Measurements from ENCODE around the gene OGDH.

Gene OGDH

DNA sequence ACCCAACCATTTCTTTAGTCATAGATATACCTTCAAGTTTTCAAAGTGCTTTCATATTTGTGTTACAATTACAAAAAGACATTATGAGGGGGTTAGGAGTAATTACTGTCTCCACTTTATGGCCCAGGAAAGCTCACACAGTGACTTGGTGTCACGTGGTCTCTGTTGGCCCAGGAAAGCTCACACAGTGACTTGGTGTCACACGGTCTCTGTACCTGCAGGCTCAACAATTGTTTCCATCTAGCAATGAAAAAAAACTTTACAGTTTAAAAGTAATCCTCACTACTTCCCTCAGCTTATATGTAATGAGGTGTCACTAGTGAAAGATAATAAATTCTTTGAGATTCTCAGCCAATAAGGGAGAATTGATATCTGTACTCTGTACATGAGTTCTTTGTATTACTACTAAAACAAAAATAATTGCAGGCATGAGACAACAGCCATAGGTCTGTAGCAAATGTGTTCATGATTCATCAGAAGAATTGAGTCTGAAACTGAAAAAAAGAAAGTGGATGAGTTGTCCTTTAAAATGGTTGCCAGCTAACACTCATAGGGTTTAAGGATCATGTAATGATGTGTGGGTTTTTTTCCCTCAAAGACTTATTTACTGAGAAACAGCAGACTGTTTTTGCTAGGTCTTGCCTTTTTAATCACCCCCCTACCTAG is 10.9 kb downstream of the OGDH start:
- no CpG with 5 or more reads among the region's 2 CpGs for WGBS (ENCODE audit: insufficient coverage)
- Histone ChIP-seq H3K4me1 (ENCODE audit: control extremely low read depth in 1 of 4, control insufficient read depth in 4 of 4, insufficient read depth in 4 of 4, low read length in 3 of 4) (peaks cover 7 to 13% (median 10%) of the 10 kb centered on the region in 4 experiments), H3K4me3 (ENCODE audit: control insufficient read depth in 1 of 7, extremely low read depth in 1 of 7, insufficient read depth in 4 of 7, low read depth in 2 of 7, low read length in 6 of 7) (no peak overlapping the region), H3K27me3 (replicated peaks in 2 of 5; ENCODE audit: control insufficient read depth in 4 of 5, insufficient read depth in 5 of 5, low read length in 4 of 5) (no peaks in the 10 kb centered on the region), H3K27ac (ENCODE audit: insufficient read depth in 1 of 2, low read depth in 1 of 2, low read length in 2 of 2, poor library complexity in 1 of 2, severe bottlenecking in 2 of 2) (no peak overlapping the region), H3K9me3 (ENCODE audit: control extremely low read depth in 1 of 5, control insufficient read depth in 4 of 5, insufficient read depth in 2 of 5, low read depth in 1 of 5, low read length in 4 of 5) (no peaks in the 10 kb centered on the region), H3K36me3 (ENCODE audit: control insufficient read depth in 4 of 4, insufficient read depth in 4 of 4, low read length in 3 of 4) (peaks cover 0 to 8% (median 3%) of the 10 kb centered on the region in 4 experiments)
- ChIA-PET CTCF (interaction anchor here (0.7 to 2.4 kb wide), 4 partner anchors 15 to 70 kb away, joined by 3 to 10 read pairs (median 4); no protein-coding TSS in a partner anchor), POLR2A (no interaction called here)
- no peak for DNase-seq

DNA sequence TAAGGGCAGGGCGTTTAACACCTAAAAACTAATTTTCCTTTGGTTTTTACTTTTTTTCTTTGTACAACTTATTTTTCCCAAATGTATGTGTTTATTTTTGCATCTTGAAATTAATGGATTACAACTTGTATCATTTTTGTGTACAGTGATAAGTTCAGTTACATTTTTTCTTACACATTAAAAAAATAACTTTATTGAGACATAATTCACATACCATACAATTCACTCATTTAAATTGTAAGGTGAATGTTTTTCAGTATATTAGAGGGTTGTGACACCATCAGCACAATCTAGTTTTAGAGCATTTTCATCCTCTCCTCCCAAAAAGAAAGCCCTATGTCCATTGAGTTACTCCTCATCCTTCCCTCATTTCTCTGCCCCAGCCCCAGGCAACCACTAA is 11.6 kb downstream of the OGDH start:
- Histone ChIP-seq H3K36me3 (ENCODE audit: control insufficient read depth in 4 of 4, insufficient read depth in 4 of 4, low read length in 3 of 4) (peaks cover 0 to 13% (median 3%) of the 10 kb centered on the region in 4 experiments), H3K27ac (ENCODE audit: insufficient read depth in 1 of 2, low read depth in 1 of 2, low read length in 2 of 2, poor library complexity in 1 of 2, severe bottlenecking in 2 of 2) (no peak overlapping the region), H3K4me3 (ENCODE audit: control insufficient read depth in 1 of 7, extremely low read depth in 1 of 7, insufficient read depth in 4 of 7, low read depth in 2 of 7, low read length in 6 of 7) (no peak overlapping the region), H3K9me3 (ENCODE audit: control extremely low read depth in 1 of 5, control insufficient read depth in 4 of 5, insufficient read depth in 2 of 5, low read depth in 1 of 5, low read length in 4 of 5) (no peaks in the 10 kb centered on the region), H3K27me3 (replicated peaks in 2 of 5; ENCODE audit: control insufficient read depth in 4 of 5, insufficient read depth in 5 of 5, low read length in 4 of 5) (no peaks in the 10 kb centered on the region), H3K4me1 (ENCODE audit: control extremely low read depth in 1 of 4, control insufficient read depth in 4 of 4, insufficient read depth in 4 of 4, low read length in 3 of 4) (peaks cover 7 to 13% (median 10%) of the 10 kb centered on the region in 4 experiments)
- WGBS (ENCODE audit: insufficient coverage): no CpG with 5 or more reads among the region's 1 CpG
- POLR2A ChIA-PET: no interaction called here
- CTCF ChIA-PET: interaction anchor here (0.7 kb wide), 1 partner anchor 70 kb away, joined by 3 read pairs; no protein-coding TSS in a partner anchor
- DNase-seq: no peak

DNA sequence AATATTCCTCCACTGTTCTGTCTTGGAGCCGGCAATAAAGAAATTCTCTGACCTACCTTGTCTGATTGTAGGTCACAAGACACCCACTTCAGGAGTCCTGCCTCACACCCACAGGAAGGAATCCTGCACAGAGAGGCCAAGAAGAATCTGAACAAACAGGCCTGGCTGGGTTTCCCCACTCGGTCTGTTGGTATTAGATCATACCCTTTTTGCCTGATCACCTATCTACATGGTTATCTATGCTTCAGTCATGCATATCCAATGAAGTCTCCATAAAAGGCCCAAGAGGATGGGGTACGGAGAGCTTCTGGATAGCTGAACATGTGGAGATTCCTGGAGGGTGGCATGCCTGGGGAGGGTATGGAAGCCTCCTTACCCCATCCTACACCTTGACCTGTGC is 12.3 kb downstream of the OGDH start:
- CTCF ChIA-PET: interaction anchor here (0.8 kb wide), 1 partner anchor 13 kb away, joined by 4 read pairs; no protein-coding TSS in a partner anchor

DNA sequence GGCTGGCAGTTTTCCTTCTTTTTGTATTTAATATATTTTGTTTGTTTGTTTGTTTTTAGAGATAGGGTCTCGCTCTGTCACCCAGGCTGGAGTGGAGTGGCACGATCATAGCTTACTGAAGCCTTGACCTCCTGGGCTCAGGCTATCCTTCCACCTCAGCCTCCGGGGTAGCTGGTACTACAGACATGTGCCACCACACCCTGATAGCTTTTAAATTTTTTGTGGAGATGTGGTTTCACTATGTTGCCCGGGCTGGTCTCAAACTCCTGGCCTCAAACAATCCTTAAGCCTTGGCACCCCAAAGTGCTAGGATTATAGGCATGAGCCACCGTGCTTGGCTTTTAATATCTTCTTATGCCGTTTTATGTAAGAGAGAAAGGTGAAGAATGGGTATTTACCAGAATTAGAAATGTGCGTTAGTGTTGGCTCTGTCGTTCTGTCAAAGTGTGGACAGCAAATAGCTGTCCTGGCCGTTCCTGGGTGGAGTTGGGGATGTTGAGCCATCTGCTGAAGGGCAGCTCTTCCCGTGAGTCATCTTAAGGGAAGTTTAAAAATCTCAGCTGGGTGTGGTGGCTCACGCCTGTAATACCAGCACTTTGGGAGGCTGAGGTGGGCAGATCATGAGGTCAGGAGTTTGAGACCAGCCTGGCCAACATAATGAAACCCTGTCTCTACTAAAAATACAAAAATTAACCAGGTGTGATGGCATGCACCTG is 14.8 kb downstream of the OGDH start:
- DNase-seq: no peak
- Histone ChIP-seq H3K27ac (ENCODE audit: insufficient read depth in 1 of 2, low read depth in 1 of 2, low read length in 2 of 2, poor library complexity in 1 of 2, severe bottlenecking in 2 of 2) (no peak overlapping the region), H3K4me1 (ENCODE audit: control extremely low read depth in 1 of 4, control insufficient read depth in 4 of 4, insufficient read depth in 4 of 4, low read length in 3 of 4) (no peaks in the 10 kb centered on the region), H3K36me3 (ENCODE audit: control insufficient read depth in 4 of 4, insufficient read depth in 4 of 4, low read length in 3 of 4) (peaks cover 5 to 32% (median 15%) of the 10 kb centered on the region in 4 experiments), H3K9me3 (ENCODE audit: control extremely low read depth in 1 of 5, control insufficient read depth in 4 of 5, insufficient read depth in 2 of 5, low read depth in 1 of 5, low read length in 4 of 5) (no peaks in the 10 kb centered on the region), H3K4me3 (ENCODE audit: control insufficient read depth in 1 of 7, extremely low read depth in 1 of 7, insufficient read depth in 4 of 7, low read depth in 2 of 7, low read length in 6 of 7) (no peak overlapping the region), H3K27me3 (replicated peaks in 2 of 5; ENCODE audit: control insufficient read depth in 4 of 5, insufficient read depth in 5 of 5, low read length in 4 of 5) (no peaks in the 10 kb centered on the region)
- POLR2A ChIA-PET: no interaction called here
- WGBS (ENCODE audit: insufficient coverage): 100% methylated on average over 9 of the region's 11 CpGs
- CTCF ChIA-PET: interaction anchor here (1.3 kb wide), 3 partner anchors 13 to 352 kb away, joined by 3 to 4 read pairs (median 3); no protein-coding TSS in a partner anchor

More for the DNA sequence above, 12.3 kb downstream of the OGDH start:
- no peaks in the 10 kb centered on the region for H3K9me3 ChIP-seq (ENCODE audit: control extremely low read depth in 1 of 5, control insufficient read depth in 4 of 5, insufficient read depth in 2 of 5, low read depth in 1 of 5, low read length in 4 of 5)
- peaks cover 7 to 13% (median 10%) of the 10 kb centered on the region in 4 experiments for H3K4me1 ChIP-seq (ENCODE audit: control extremely low read depth in 1 of 4, control insufficient read depth in 4 of 4, insufficient read depth in 4 of 4, low read length in 3 of 4)
- POLR2A ChIA-PET: no interaction called here
- peaks cover 0 to 14% (median 3%) of the 10 kb centered on the region in 4 experiments for H3K36me3 ChIP-seq (ENCODE audit: control insufficient read depth in 4 of 4, insufficient read depth in 4 of 4, low read length in 3 of 4)
- DNase-seq: no peak
- no peak overlapping the region for H3K4me3 ChIP-seq (ENCODE audit: control insufficient read depth in 1 of 7, extremely low read depth in 1 of 7, insufficient read depth in 4 of 7, low read depth in 2 of 7, low read length in 6 of 7)
- H3K27ac ChIP-seq (ENCODE audit: insufficient read depth in 1 of 2, low read depth in 1 of 2, low read length in 2 of 2, poor library complexity in 1 of 2, severe bottlenecking in 2 of 2): peak overlapping the region in 1 of 2 experiments; percentile 17
- 86% methylated on average over 2 of the region's 3 CpGs for WGBS (ENCODE audit: insufficient coverage)
- H3K27me3 ChIP-seq (replicated peaks in 2 of 5; ENCODE audit: control insufficient read depth in 4 of 5, insufficient read depth in 5 of 5, low read length in 4 of 5): no peaks in the 10 kb centered on the region

DNA sequence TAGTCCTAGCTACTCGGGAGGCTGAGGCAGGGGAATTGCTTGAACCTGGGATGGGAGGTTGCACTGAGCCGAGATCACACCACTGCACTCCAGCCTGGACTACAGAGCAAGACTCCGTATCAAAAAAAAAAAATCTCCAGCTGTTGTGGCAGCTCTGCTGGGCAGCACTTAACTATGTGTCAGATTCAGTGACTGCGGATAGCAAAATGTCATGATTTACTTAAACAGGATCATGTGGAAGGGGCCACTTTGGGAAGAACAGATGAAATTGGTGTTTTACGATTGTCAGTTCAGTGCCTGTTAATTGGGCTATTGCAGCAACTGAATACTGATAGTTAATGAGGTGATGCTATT is 15.3 kb downstream of the OGDH start:
- Histone ChIP-seq H3K36me3 (ENCODE audit: control insufficient read depth in 4 of 4, insufficient read depth in 4 of 4, low read length in 3 of 4) (peaks cover 9 to 37% (median 19%) of the 10 kb centered on the region in 4 experiments), H3K9me3 (ENCODE audit: control extremely low read depth in 1 of 5, control insufficient read depth in 4 of 5, insufficient read depth in 2 of 5, low read depth in 1 of 5, low read length in 4 of 5) (no peaks in the 10 kb centered on the region), H3K4me1 (ENCODE audit: control extremely low read depth in 1 of 4, control insufficient read depth in 4 of 4, insufficient read depth in 4 of 4, low read length in 3 of 4) (no peaks in the 10 kb centered on the region), H3K4me3 (ENCODE audit: control insufficient read depth in 1 of 7, extremely low read depth in 1 of 7, insufficient read depth in 4 of 7, low read depth in 2 of 7, low read length in 6 of 7) (no peak overlapping the region), H3K27me3 (replicated peaks in 2 of 5; ENCODE audit: control insufficient read depth in 4 of 5, insufficient read depth in 5 of 5, low read length in 4 of 5) (no peaks in the 10 kb centered on the region), H3K27ac (ENCODE audit: insufficient read depth in 1 of 2, low read depth in 1 of 2, low read length in 2 of 2, poor library complexity in 1 of 2, severe bottlenecking in 2 of 2) (no peak overlapping the region)
- 95% methylated on average over 4 of the region's 5 CpGs for WGBS (ENCODE audit: insufficient coverage)
- POLR2A ChIA-PET: no interaction called here
- no peak for DNase-seq
- CTCF ChIA-PET: interaction anchor here (1.3 kb wide), 1 partner anchor 46 kb away, joined by 3 read pairs; no protein-coding TSS in a partner anchor

DNA sequence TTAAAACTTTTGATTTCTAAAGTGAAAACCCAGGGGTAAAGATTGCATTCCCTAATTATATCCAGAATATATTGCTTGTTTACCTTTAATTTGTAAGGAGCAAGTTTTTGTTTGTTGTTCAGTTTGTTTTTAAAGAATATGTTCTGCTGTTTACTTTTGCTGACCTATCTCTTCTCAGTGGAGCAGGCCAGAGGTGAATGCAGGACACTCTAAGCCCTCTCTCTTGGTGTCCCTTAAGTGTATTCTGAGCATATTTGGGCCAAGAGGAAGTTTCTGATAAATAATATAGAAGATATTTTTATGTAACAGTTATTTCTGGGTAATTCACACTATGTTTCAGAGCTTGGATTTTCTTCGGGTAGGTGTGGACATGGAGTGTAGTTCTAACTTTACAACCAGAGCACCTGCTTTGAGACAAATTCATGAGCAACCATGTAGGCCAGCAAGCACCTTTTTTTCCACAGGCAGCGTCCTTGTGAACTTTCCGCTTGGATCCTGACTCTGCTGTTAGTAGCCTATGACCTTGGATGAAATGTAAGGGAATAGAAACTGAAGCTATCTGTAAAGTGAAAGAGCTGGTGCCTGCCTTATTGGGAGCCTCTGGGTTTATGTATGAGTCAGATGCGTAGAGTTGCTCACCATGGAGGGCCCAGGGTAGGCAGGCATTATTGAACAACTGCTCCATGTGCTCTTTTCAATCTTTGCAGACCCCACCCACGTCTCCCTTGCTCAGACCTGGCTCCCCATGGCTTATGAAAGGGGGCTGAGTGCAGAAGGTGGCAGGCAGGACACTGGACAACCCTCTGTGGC is 16.1 kb downstream of the OGDH start:
- Histone ChIP-seq H3K27me3 (replicated peaks in 2 of 5; ENCODE audit: control insufficient read depth in 4 of 5, insufficient read depth in 5 of 5, low read length in 4 of 5) (no peaks in the 10 kb centered on the region), H3K36me3 (ENCODE audit: control insufficient read depth in 4 of 4, insufficient read depth in 4 of 4, low read length in 3 of 4) (peaks cover 9 to 38% (median 20%) of the 10 kb centered on the region in 4 experiments), H3K4me1 (ENCODE audit: control extremely low read depth in 1 of 4, control insufficient read depth in 4 of 4, insufficient read depth in 4 of 4, low read length in 3 of 4) (no peaks in the 10 kb centered on the region), H3K4me3 (ENCODE audit: control insufficient read depth in 1 of 7, extremely low read depth in 1 of 7, insufficient read depth in 4 of 7, low read depth in 2 of 7, low read length in 6 of 7) (no peak overlapping the region), H3K27ac (ENCODE audit: insufficient read depth in 1 of 2, low read depth in 1 of 2, low read length in 2 of 2, poor library complexity in 1 of 2, severe bottlenecking in 2 of 2) (no peak overlapping the region), H3K9me3 (ENCODE audit: control extremely low read depth in 1 of 5, control insufficient read depth in 4 of 5, insufficient read depth in 2 of 5, low read depth in 1 of 5, low read length in 4 of 5) (no peaks in the 10 kb centered on the region)
- ChIA-PET POLR2A (no interaction called here), CTCF (interaction anchor here (0.9 kb wide), 1 partner anchor 9 kb away, joined by 3 read pairs; no protein-coding TSS in a partner anchor)
- no peak for DNase-seq
- WGBS (ENCODE audit: insufficient coverage): 100% methylated on average over 5 of the region's 5 CpGs

Measured in common myeloid progenitor, CD34-positive (primary cell).